Ovary (tissue), 3 donors: ENCODE data around the gene ADRA2C.

Experiments used
- POLR2A ChIP-seq: fragments of 450-650 bp; IDR thresholded peaks from one replicate; pipeline ENCODE4 v1.6.1; 2017; ENCODE audit warnings: antibody characterized with exemption, mild to moderate bottlenecking, moderate library complexity
- TF ChIP-seq, protein P1 (sequence below), 3 donors: fragments of 450-650 bp in 2 of 3; fragments of 200-600 bp in 1 of 3; IDR thresholded peaks; one replicate each; pipeline versions ENCODE4 v1.5.1 to v1.8.0; 2016 to 2022; ENCODE audit warnings: antibody characterized with exemption in 3 of 3, mild to moderate bottlenecking in 1 of 3
- donor health status: DM: no; HTN: no; CAD: no.

DNA sequence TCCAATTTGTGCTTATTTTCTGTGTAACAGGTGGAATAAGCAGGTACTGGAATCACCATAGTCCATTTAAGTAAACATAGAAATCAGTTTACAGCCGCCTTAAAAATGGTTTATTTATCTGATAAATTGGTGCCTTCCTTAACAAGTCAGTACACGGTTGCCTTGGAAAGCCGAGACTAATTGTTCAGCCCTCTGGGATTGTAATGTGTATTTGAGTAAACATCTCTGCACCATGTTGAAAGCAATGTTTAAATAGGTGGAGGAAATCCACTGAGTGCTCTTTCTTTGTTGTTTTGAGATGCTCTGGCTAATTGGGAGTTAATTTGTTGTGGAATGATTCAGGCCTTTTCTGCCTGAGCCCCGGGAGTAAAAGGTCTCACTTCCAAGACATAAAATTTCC lies 45.7 kb upstream of the ADRA2C start:
- TF ChIP-seq, protein P1, sequence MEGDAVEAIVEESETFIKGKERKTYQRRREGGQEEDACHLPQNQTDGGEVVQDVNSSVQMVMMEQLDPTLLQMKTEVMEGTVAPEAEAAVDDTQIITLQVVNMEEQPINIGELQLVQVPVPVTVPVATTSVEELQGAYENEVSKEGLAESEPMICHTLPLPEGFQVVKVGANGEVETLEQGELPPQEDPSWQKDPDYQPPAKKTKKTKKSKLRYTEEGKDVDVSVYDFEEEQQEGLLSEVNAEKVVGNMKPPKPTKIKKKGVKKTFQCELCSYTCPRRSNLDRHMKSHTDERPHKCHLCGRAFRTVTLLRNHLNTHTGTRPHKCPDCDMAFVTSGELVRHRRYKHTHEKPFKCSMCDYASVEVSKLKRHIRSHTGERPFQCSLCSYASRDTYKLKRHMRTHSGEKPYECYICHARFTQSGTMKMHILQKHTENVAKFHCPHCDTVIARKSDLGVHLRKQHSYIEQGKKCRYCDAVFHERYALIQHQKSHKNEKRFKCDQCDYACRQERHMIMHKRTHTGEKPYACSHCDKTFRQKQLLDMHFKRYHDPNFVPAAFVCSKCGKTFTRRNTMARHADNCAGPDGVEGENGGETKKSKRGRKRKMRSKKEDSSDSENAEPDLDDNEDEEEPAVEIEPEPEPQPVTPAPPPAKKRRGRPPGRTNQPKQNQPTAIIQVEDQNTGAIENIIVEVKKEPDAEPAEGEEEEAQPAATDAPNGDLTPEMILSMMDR (IDR thresholded peaks at IDR 0.05), result no peak
- TF ChIP-seq POLR2A, result no peak
